Adrenal gland (tissue), 12 donors: ENCODE results near the gene TYR. TPM values are rescaled to one million over a fixed set of nuclear protein-coding genes. Genes with fewer than 3 reads are reported as not detected.

Experiments
- DNase-seq, 7 donors: peaks; one replicate each; pipeline ENCODE4 v3.0.0-alpha.2; 2019 to 2020
- H3K27ac ChIP-seq, 5 donors: fragments of 200-600 bp; sonication (generic) in 4 of 5; 1 replicate in 3 of 5; 2 replicates in 2 of 5; pipeline versions ENCODE4 v1.5.1 to v1.8.0; 2016 to 2020; ENCODE audit warnings: mild to moderate bottlenecking in 1 of 5
- H3K27me3 ChIP-seq: fragments of 200-600 bp; 2 replicates; pipeline ENCODE4 v1.8.0; 2021
- H3K36me3 ChIP-seq, 2 donors: fragments of 200-600 bp; replicated peaks in 1 of 2; 1 replicate in 1 of 2; 2 replicates in 1 of 2; pipeline versions ENCODE4 v1.5.1 to v1.8.0; 2018 to 2022
- H3K4me1 ChIP-seq, 2 donors: fragments of 200-600 bp; replicated peaks in 1 of 2; 1 replicate in 1 of 2; 2 replicates in 1 of 2; pipeline versions ENCODE4 v1.5.1 to v1.8.0; 2018 to 2021
- H3K4me3 ChIP-seq, 4 donors: fragments of 200-600 bp; sonication (generic) in 3 of 4; one replicate each; pipeline ENCODE4 v1.5.1; 2016 to 2018
- H3K9me3 ChIP-seq, 3 donors: fragments of 200-600 bp; sonication (generic) in 1 of 3; replicated peaks in 1 of 3; 1 replicate in 2 of 3; 2 replicates in 1 of 3; pipeline versions ENCODE4 v1.5.1 to v1.8.0; 2016 to 2021
- POLR2A ChIP-seq, 2 donors: fragments of 450-650 bp; IDR thresholded peaks; one replicate each; pipeline ENCODE4 v1.6.1; 2017; ENCODE audit warnings: antibody characterized with exemption in 2 of 2, mild to moderate bottlenecking in 2 of 2, moderate library complexity in 1 of 2
- WGBS, 4 donors: extraction: QIAGEN DNeasy Blood & Tissue Kit in 2 of 4; methylation state at CpG; one replicate each; pipeline versions ENCODE4 v1.1.5 to v1.1.7; 2013 to 2017; 5-methylcytosine and 5-hydroxymethylcytosine counted together
- intact Hi-C, 2 donors: fragments of 100-400 bp; cut with DNase I; formaldehyde crosslinking; loops; one replicate each; pipeline versions ENCODE4 v1.14.1 to v1.15.0; 2022 to 2023
- polyA plus RNA-seq, 3 donors: library from polyadenylated mRNA; stranded (reverse); fragments of 200-250 nt in 2 of 3; fragments of 350-450 nt in 1 of 3; fragmentation: Illumina TruSeq in 1 of 3; extraction: RNeasy Lipid Tissue Mini Kit (QIAGEN cat#74804) in 1 of 3; gene quantifications; one replicate each; pipeline ENCODE4 v1.2.3, GENCODE V29; 2013 to 2014
- total RNA-seq, 9 donors: library from RNA; depleted of rRNA in 4 of 9; stranded (reverse); fragments of >200 nt in 4 of 9; fragments of 120-200 nt in 1 of 9; fragmentation: NEBNext Ultra II Directional in 1 of 9; extraction: Animal tissue kit (Norgen Biotek cat#: 25700) in 1 of 9; gene quantifications; one replicate each; pipeline versions ENCODE4 v1.1.0 to v1.2.4, GENCODE V29; 2013 to 2023
- TF ChIP-seq, protein P1 (sequence below), 6 experiments: fragments of 450-650 bp in 4 of 6; fragments of 200-600 bp in 2 of 6; sonication (generic) in 1 of 6; IDR thresholded peaks; 1 replicate in 5 of 6; 2 replicates in 1 of 6; pipeline versions ENCODE4 v1.5.1 to v1.8.0; 2016 to 2021; ENCODE audit warnings: antibody characterized with exemption in 6 of 6, mild to moderate bottlenecking in 2 of 6, moderate library complexity in 1 of 6
- donor health status: healthy with polysubstance abuse.
- donor health status: Bipolar disorder and iron deficiency.
- donor health status: DM: yes; HTN: yes; CAD: no.
- donor health status: DM: no; HTN: no; CAD: no.
- donor health status: DM: no; HTN: no; CAD: no.
- donor health status: DM: yes; HTN: yes; CAD: no.

TYR gene
- total and polyA plus RNA-seq, 12 donors = 0.06 TPM; not detected in 11

DNA sequence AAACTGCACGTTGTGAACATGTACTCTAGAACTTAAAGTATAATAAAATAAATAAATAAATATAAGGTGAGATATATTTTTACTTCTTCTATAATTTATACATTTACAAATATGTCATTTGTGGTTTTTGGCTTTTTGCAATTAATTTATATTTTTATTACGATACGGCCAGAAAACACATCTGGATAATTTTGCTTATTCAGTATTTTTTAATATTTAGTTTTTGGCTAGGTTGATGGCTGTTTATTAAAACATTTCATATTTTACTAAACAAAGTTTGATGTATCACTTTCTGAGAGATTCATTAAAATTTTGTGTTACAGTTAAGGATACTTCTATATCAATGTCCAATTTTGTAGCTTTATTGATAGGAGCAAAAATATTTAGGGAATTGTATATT, 15.7 kb upstream of the TYR start:
- Histone ChIP-seq H3K27me3 (no peaks in the 10 kb centered on the region), H3K9me3 (no peaks in the 10 kb centered on the region), H3K4me1 (no peaks in the 10 kb centered on the region), H3K4me3 (no peak overlapping the region), H3K36me3 (no peaks in the 10 kb centered on the region), H3K27ac (no peak overlapping the region)
- intact Hi-C loops = no loop called here
- no peak for TF ChIP-seq POLR2A (IDR thresholded peaks at IDR 0.05)
- TF ChIP-seq, protein P1, sequence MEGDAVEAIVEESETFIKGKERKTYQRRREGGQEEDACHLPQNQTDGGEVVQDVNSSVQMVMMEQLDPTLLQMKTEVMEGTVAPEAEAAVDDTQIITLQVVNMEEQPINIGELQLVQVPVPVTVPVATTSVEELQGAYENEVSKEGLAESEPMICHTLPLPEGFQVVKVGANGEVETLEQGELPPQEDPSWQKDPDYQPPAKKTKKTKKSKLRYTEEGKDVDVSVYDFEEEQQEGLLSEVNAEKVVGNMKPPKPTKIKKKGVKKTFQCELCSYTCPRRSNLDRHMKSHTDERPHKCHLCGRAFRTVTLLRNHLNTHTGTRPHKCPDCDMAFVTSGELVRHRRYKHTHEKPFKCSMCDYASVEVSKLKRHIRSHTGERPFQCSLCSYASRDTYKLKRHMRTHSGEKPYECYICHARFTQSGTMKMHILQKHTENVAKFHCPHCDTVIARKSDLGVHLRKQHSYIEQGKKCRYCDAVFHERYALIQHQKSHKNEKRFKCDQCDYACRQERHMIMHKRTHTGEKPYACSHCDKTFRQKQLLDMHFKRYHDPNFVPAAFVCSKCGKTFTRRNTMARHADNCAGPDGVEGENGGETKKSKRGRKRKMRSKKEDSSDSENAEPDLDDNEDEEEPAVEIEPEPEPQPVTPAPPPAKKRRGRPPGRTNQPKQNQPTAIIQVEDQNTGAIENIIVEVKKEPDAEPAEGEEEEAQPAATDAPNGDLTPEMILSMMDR (IDR thresholded peaks at IDR 0.05) = no peak
- no peak for DNase-seq
- 82 to 90% (median 86%) methylated on average over 3 of the region's 3 CpGs for WGBS, 4 donors

DNA sequence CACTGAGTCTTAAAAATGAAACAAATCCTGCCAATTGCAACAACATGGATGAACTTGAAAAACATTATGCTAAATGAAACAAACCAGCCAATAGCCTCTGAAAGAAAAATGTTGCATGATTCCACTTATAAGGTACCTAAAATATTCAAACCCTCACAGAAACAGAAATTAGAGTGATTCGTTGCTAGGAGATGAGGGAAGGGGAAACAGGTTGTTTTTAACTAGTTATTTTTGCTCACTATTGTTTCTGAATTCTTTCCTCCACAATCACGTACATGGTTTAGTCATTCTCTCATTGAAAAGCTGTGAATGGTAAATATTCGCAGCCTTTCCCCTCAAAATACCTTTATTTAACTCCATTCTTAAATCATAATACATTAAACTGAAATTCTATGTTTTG, 14.0 kb upstream of the TYR start:
- DNase-seq = no peak
- no peaks in the 10 kb centered on the region for H3K27me3 ChIP-seq
- 65 to 80% (median 72%) methylated on average over 3 of the region's 3 CpGs for WGBS, 4 donors
- no peaks in the 10 kb centered on the region for H3K4me1 ChIP-seq
- intact Hi-C loops = no loop called here
- no peak overlapping the region for H3K27ac ChIP-seq
- H3K4me3 ChIP-seq = no peak overlapping the region
- H3K9me3 ChIP-seq = no peaks in the 10 kb centered on the region
- H3K36me3 ChIP-seq = no peaks in the 10 kb centered on the region
- no peak for TF ChIP-seq POLR2A (IDR thresholded peaks at IDR 0.05)
- TF ChIP-seq, protein P1 (IDR thresholded peaks at IDR 0.05) = no peak

DNA sequence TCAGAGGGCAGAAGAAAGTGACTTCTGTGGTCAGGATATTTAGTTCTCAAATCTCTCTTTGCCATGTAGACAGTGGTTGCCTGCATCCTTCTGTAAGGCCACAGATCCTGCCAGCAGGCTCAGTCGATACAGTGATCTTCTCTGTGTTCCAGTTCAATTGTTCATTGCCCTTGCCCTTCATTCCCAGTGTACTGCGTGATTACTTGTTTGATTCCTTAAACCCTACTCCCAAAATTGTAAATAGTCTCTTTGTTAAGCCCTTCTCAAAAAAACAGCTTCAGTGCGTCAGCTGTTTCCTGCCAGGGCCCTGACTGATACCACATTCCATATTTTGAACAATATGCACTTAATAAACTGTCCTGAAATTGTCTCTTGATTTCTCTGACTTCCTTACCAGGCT, 9.3 kb upstream of the TYR start:
- no peak for TF ChIP-seq POLR2A (IDR thresholded peaks at IDR 0.05)
- TF ChIP-seq, protein P1 (IDR thresholded peaks at IDR 0.05) = no peak
- Histone ChIP-seq H3K4me1 (no peaks in the 10 kb centered on the region), H3K27me3 (no peaks in the 10 kb centered on the region), H3K27ac (no peak overlapping the region), H3K4me3 (no peak overlapping the region), H3K36me3 (no peaks in the 10 kb centered on the region), H3K9me3 (no peaks in the 10 kb centered on the region)
- intact Hi-C loops = no loop called here
- no peak for DNase-seq
- 56 to 68% (median 64%) methylated on average over 3 of the region's 3 CpGs for WGBS, 4 donors

DNA sequence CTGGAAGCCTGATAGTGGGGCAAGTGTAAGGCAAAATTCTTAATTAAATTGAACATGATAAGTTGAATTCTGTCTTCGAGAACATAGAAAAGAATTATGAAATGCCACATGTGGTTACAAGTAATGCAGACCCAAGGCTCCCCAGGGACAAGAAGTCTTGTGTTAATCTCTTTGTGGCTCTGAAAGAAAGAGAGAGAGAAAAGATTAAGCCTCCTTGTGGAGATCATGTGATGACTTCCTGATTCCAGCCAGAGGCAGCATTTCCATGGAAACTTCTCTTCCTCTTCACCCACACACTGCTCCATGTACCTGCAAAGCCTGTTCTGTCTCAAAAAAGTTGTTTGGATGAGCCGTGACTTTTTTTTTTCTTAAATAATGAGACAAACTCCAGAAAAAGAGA, 1.9 kb upstream of the TYR start:
- no peaks in the 10 kb centered on the region for H3K9me3 ChIP-seq
- WGBS, 4 donors = 58 to 70% (median 66%) methylated on average over 2 of the region's 2 CpGs
- H3K27me3 ChIP-seq = no peaks in the 10 kb centered on the region
- H3K4me1 ChIP-seq = no peaks in the 10 kb centered on the region
- H3K27ac ChIP-seq = no peak overlapping the region
- intact Hi-C loops = no loop called here
- DNase-seq = no peak
- H3K36me3 ChIP-seq = no peaks in the 10 kb centered on the region
- H3K4me3 ChIP-seq = no peak overlapping the region
- TF ChIP-seq, protein P1 (IDR thresholded peaks at IDR 0.05) = no peak
- TF ChIP-seq POLR2A (IDR thresholded peaks at IDR 0.05) = no peak
